Brain microvascular endothelial cell (primary cell): ENCODE measurements around the gene ZNF511.

ENCODE experiments used
- DNase-seq: peaks from one replicate; pipeline ENCODE4 v3.0.0-alpha.2; 2020
- H3K27ac ChIP-seq: fragments of 250-450 bp; sonication (Bioruptor Pico); 2 replicates; pipeline ENCODE4 v1.5.1; 2020; ENCODE audit warnings: mild to moderate bottlenecking, moderate library complexity
- H3K27me3 ChIP-seq: fragments of 250-450 bp; sonication (Bioruptor Pico); replicated peaks from 2 replicates; pipeline ENCODE4 v1.5.1; 2020; ENCODE audit warnings: mild to moderate bottlenecking
- H3K36me3 ChIP-seq: fragments of 250-450 bp; sonication (Bioruptor Pico); replicated peaks from 2 replicates; pipeline ENCODE4 v1.5.1; 2020; ENCODE audit warnings: mild to moderate bottlenecking
- H3K4me3 ChIP-seq: 2 replicates; pipeline ENCODE4 v1.5.1; 2011; ENCODE audit warnings: low read depth, mild to moderate bottlenecking, control low read depth, low read length, moderate library complexity
- CTCF ChIP-seq: IDR thresholded peaks from 2 replicates; pipeline ENCODE4 v1.5.1; 2011; ENCODE audit warnings: low read depth, mild to moderate bottlenecking, moderate library complexity, low read length, control low read depth, inconsistent platforms; ENCODE audit errors: missing control alignments
- in situ Hi-C: cut with HindIII; loops from 2 replicates; pipeline ENCODE4 v1.10.0; 2017; ENCODE audit warnings: low sequenced_read_pairs, low pct_ligation_motif_present

The ZNF511 gene

DNA sequence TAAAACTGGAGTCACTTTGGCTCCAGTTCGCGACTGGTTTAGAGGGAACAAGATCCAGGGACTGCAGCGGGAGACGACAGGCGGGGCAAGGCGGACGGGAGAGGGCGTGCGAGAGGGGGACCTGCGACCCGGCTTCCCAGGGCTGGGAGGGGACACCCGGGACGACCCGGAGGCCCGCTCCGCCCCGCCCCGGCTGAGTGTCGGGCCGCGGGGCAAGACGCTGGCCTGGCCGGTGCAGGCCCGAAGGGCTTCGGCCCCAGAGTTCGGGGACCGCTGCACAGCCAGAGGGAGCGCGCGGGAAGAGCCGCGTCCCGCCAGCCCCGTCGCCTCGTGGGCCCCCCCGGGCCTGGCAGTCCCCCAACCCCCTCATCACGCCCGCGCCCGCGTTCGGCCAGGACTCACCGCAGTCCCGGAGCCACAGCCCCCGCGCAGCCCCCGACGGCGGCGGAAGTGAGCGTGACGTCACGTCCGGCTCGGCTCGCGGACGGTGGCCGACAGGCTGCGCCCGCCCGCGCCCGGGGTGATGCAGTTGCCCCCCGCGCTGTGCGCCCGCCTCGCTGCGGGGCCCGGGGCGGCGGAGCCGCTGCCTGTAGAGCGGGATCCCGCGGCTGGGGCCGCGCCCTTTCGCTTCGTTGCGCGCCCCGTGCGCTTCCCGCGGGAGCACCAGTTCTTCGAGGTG, at the start of gene ZNF511, which contains the start of gene TUBGCP2:
ZNF511 (plus strand) TSS at position 494 of the 679 bp plus-strand sequence; CDS start at position 524, 30 bp downstream.
TUBGCP2 (minus strand) TSS at position 452 of the 679 bp plus-strand sequence. CDS start 5,931 bp downstream, outside the sequence.
- peaks cover 5% of the 10 kb centered on the region for H3K36me3 ChIP-seq
- peak; percentile 34 for TF ChIP-seq CTCF
- in situ Hi-C loops, result no loop called here
- peak within 1 kb of the TSS; percentile 82 for H3K4me3 ChIP-seq
- no peaks in the 10 kb centered on the region for H3K27me3 ChIP-seq
- DNase-seq, result peak; percentile 66
- H3K27ac ChIP-seq, result peak within 1 kb of the TSS; percentile 93

- no peak for DNase-seq
- TF ChIP-seq CTCF, result no peak
- in situ Hi-C loops, result no loop called here
- Histone ChIP-seq H3K27ac (no peak overlapping the region), H3K27me3 (no peaks in the 10 kb centered on the region), H3K36me3 (no peaks in the 10 kb centered on the region), H3K4me3 (no peak overlapping the region)
Measured at GRCh38 chr10:133259602-133259989, 49.1 kb upstream of the ZNF511 start.

DNA sequence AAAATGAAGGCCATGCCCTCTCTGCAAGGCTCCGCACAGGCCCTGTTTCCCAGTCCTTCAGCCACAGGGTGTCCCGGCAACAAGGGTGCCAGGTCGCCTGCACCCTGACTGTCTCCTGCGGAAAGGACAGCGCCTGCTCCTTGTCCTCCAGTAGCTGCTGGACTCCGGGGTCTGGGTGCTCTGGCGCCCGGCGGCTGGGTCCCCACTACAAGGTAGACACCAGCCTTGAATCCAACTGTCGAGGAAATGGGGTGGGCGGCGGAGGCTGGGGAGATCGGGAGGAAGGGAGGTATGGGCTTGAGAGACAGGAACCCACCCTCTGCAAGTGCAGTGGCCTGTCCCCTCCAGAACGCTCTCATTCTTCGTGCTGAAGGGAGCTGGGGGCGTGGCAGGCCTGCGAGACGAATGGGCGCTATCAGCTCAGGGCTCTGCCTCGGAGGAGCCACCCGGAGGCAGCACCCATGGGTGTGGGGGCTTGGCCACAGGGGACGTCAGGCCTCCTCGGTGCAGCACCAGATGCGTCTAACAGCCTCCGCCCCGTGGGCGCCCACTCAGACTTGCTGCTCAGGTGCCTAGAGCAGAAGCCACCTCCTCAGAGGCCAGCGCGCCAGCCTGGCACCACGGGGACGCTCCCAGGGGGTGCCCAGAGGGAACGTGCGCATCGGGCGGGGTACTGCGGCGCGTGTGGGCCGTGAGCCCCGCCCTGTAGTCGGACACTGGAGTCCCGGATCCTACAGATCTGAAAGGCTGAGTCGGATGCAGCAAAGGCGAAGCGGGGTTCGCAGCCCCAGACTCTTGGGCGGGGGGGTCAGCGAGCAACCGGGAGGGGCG, 47.6 kb upstream of the ZNF511 start:
- TF ChIP-seq CTCF, result no peak
- DNase-seq, result no peak
- H3K4me3 ChIP-seq, result peak overlapping the region; percentile 49
- no peak overlapping the region for H3K27ac ChIP-seq
- no peaks in the 10 kb centered on the region for H3K27me3 ChIP-seq
- H3K36me3 ChIP-seq, result no peaks in the 10 kb centered on the region
- in situ Hi-C loops, result no loop called here

GRCh38 chr10:133261726-133262325, 46.9 kb upstream of the ZNF511 start:
- no peaks in the 10 kb centered on the region for H3K36me3 ChIP-seq
- H3K27ac ChIP-seq, result no peak overlapping the region
- TF ChIP-seq CTCF, result no peak
- peak; percentile 48 for DNase-seq
- H3K4me3 ChIP-seq, result peak overlapping the region; percentile 49
- in situ Hi-C loops, result no loop called here
- no peaks in the 10 kb centered on the region for H3K27me3 ChIP-seq

DNA sequence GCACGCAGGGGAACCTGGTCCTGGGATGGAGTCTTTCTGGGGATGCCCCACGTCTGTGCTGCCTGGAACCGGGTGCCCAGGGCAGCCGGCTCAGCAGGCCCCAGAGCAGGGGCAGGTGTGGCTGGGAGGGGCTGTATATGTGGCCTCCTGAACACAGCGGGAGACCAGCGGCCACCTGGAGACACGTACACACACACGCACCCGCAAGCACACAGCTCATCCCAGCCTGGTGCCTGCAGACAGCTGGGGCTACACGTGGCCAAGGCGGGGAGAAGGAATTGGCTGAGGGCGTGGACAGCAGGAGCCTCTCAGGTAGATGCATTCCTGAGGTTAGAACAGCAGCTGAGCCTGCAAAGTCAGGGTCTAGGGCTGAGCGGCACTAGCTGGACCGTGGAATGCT, 46.0 kb upstream of the ZNF511 start:
- in situ Hi-C loops, result no loop called here
- Histone ChIP-seq H3K27me3 (no peaks in the 10 kb centered on the region), H3K27ac (no peak overlapping the region), H3K36me3 (no peaks in the 10 kb centered on the region), H3K4me3 (no peak overlapping the region)
- TF ChIP-seq CTCF, result no peak
- DNase-seq, result no peak
